Measurements from ENCODE around the gene TWF2.

The TWF2 gene

GRCh38 chr3:52211268-52211891 is 27.6 kb downstream of the TWF2 start:
- H3K4me3 Mint-ChIP-seq, result no peak overlapping the region
- no peak overlapping the region for H3K27ac Mint-ChIP-seq
- no peaks in the 10 kb centered on the region for H3K9me3 Mint-ChIP-seq
- peaks cover 13% of the 10 kb centered on the region for H3K36me3 Mint-ChIP-seq
- H3K27me3 Mint-ChIP-seq, result no peaks in the 10 kb centered on the region
- H3K4me1 Mint-ChIP-seq, result peaks cover 6% of the 10 kb centered on the region

GRCh38 chr3:52210550-52211046 is 28.4 kb downstream of the TWF2 start:
- H3K27ac Mint-ChIP-seq, result no peak overlapping the region

GRCh38 chr3:52210037-52210436 is 28.9 kb downstream of the TWF2 start:
- H3K27ac Mint-ChIP-seq, result no peak overlapping the region
- H3K4me3 Mint-ChIP-seq, result no peak overlapping the region
- H3K27me3 Mint-ChIP-seq, result no peaks in the 10 kb centered on the region
- peaks cover 13% of the 10 kb centered on the region for H3K36me3 Mint-ChIP-seq
- H3K4me1 Mint-ChIP-seq, result no peaks in the 10 kb centered on the region
- H3K9me3 Mint-ChIP-seq, result no peaks in the 10 kb centered on the region

More at GRCh38 chr3:52210550-52211046, 28.4 kb downstream of the TWF2 start:
- Mint-ChIP-seq H3K36me3 (peaks cover 15% of the 10 kb centered on the region), H3K4me1 (peaks cover 3% of the 10 kb centered on the region), H3K4me3 (no peak overlapping the region), H3K27me3 (no peaks in the 10 kb centered on the region), H3K9me3 (no peaks in the 10 kb centered on the region)

GRCh38 chr3:52208556-52208955 is 30.4 kb downstream of the TWF2 start:
- Mint-ChIP-seq H3K27me3 (no peaks in the 10 kb centered on the region), H3K4me1 (no peaks in the 10 kb centered on the region), H3K36me3 (peaks cover 20% of the 10 kb centered on the region), H3K9me3 (no peaks in the 10 kb centered on the region), H3K27ac (peak overlapping the region; percentile 35), H3K4me3 (no peak overlapping the region)

- Mint-ChIP-seq H3K4me3 (no peak overlapping the region), H3K27me3 (no peaks in the 10 kb centered on the region), H3K36me3 (peaks cover 31% of the 10 kb centered on the region), H3K4me1 (peaks cover 19% of the 10 kb centered on the region), H3K27ac (no peak overlapping the region), H3K9me3 (no peaks in the 10 kb centered on the region)
Observed at GRCh38 chr3:52205727-52206372, 33.1 kb downstream of the TWF2 start.

GRCh38 chr3:52204337-52205073 is 34.5 kb downstream of the TWF2 start:
- Mint-ChIP-seq H3K27ac (no peak overlapping the region), H3K4me1 (peaks cover 28% of the 10 kb centered on the region), H3K9me3 (no peaks in the 10 kb centered on the region), H3K4me3 (no peak overlapping the region), H3K27me3 (no peaks in the 10 kb centered on the region), H3K36me3 (peaks cover 31% of the 10 kb centered on the region)

- Mint-ChIP-seq H3K27me3 (no peaks in the 10 kb centered on the region), H3K4me1 (peaks cover 36% of the 10 kb centered on the region), H3K36me3 (peaks cover 31% of the 10 kb centered on the region), H3K4me3 (no peak overlapping the region), H3K9me3 (no peaks in the 10 kb centered on the region), H3K27ac (no peak overlapping the region)
Observed at GRCh38 chr3:52203701-52204100, 35.3 kb downstream of the TWF2 start.

- H3K27me3 Mint-ChIP-seq, result no peaks in the 10 kb centered on the region
- no peaks in the 10 kb centered on the region for H3K9me3 Mint-ChIP-seq
- no peak overlapping the region for H3K27ac Mint-ChIP-seq
- peaks cover 43% of the 10 kb centered on the region for H3K4me1 Mint-ChIP-seq
- H3K4me3 Mint-ChIP-seq, result no peak overlapping the region
- peaks cover 26% of the 10 kb centered on the region for H3K36me3 Mint-ChIP-seq
Observed at GRCh38 chr3:52202384-52203077, 36.4 kb downstream of the TWF2 start.

- peaks cover 51% of the 10 kb centered on the region for H3K4me1 Mint-ChIP-seq
- no peaks in the 10 kb centered on the region for H3K9me3 Mint-ChIP-seq
- peaks cover 23% of the 10 kb centered on the region for H3K36me3 Mint-ChIP-seq
- no peaks in the 10 kb centered on the region for H3K27me3 Mint-ChIP-seq
- peak overlapping the region; percentile 49 for H3K27ac Mint-ChIP-seq
- no peak overlapping the region for H3K4me3 Mint-ChIP-seq
Observed at GRCh38 chr3:52200981-52201679, 37.8 kb downstream of the TWF2 start.

GRCh38 chr3:52198643-52199608 is 40.0 kb downstream of the TWF2 start:
- Mint-ChIP-seq H3K27ac (peak overlapping the region; percentile 96), H3K36me3 (peaks cover 16% of the 10 kb centered on the region), H3K4me3 (peak overlapping the region; percentile 95), H3K4me1 (peaks cover 51% of the 10 kb centered on the region), H3K9me3 (no peaks in the 10 kb centered on the region), H3K27me3 (no peaks in the 10 kb centered on the region)

GRCh38 chr3:52197842-52198625 is 40.9 kb downstream of the TWF2 start, which contains the start of gene ALAS1:
ALAS1 (plus strand) TSS chr3:52198160; CDS start chr3:52199242, 1,082 bp downstream.
- H3K27ac Mint-ChIP-seq, result peak within 1 kb of the TSS; percentile 96
- H3K9me3 Mint-ChIP-seq, result no peaks in the 10 kb centered on the region
- peak within 1 kb of the TSS; percentile 95 for H3K4me3 Mint-ChIP-seq
- H3K4me1 Mint-ChIP-seq, result peaks cover 51% of the 10 kb centered on the region
- H3K27me3 Mint-ChIP-seq, result no peaks in the 10 kb centered on the region
- H3K36me3 Mint-ChIP-seq, result peaks cover 10% of the 10 kb centered on the region

GRCh38 chr3:52197499-52197841 is 41.5 kb downstream of the TWF2 start:
- H3K27me3 Mint-ChIP-seq, result no peaks in the 10 kb centered on the region
- peak overlapping the region; percentile 91 for H3K27ac Mint-ChIP-seq
- peaks cover 8% of the 10 kb centered on the region for H3K36me3 Mint-ChIP-seq
- H3K4me3 Mint-ChIP-seq, result peak overlapping the region; percentile 86
- H3K4me1 Mint-ChIP-seq, result peaks cover 48% of the 10 kb centered on the region
- H3K9me3 Mint-ChIP-seq, result no peaks in the 10 kb centered on the region

- peaks cover 6% of the 10 kb centered on the region for H3K36me3 Mint-ChIP-seq
- no peaks in the 10 kb centered on the region for H3K27me3 Mint-ChIP-seq
- H3K27ac Mint-ChIP-seq, result no peak overlapping the region
- peaks cover 43% of the 10 kb centered on the region for H3K4me1 Mint-ChIP-seq
- peak overlapping the region; percentile 86 for H3K4me3 Mint-ChIP-seq
- H3K9me3 Mint-ChIP-seq, result no peaks in the 10 kb centered on the region
Observed at GRCh38 chr3:52196977-52197376, 42.0 kb downstream of the TWF2 start.

All from activated naive CD4-positive, alpha-beta T cell treated with anti-CD3 and anti-CD28 coated beads, Interleukin-2, amount 50 U/mL, for 24 hours (primary cell).